ENCODE results near the gene EEF2K.
A peak's percentile ranks its signal among the peaks of the same experiment; 100 is the strongest.
"Not testable (repeated sequence)": the region's sequence is repeated elsewhere in the genome, so short reads cannot be mapped to it uniquely, and the experiment has no call there.

The EEF2K gene

DNA sequence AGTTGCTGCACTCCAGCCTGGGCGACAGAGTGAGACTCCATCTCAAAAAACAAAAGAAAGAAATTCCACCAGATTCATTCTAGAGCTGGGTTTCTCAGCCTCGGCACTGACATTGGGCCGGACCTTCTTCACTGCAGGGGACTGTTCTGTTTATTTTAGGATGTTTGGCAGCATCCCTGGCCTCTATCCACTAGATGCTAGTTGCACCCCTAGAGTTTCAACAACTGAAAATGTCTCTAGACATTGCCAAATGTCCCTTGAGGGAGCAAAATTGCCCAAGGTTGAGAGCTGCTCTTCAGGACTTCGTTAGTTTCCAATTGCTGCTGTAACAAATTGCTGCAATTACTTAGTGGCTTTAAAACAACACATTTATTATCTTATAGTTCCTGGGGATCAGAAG is 7.2 kb downstream of the EEF2K start:
- DNase-seq, result no peak

DNA sequence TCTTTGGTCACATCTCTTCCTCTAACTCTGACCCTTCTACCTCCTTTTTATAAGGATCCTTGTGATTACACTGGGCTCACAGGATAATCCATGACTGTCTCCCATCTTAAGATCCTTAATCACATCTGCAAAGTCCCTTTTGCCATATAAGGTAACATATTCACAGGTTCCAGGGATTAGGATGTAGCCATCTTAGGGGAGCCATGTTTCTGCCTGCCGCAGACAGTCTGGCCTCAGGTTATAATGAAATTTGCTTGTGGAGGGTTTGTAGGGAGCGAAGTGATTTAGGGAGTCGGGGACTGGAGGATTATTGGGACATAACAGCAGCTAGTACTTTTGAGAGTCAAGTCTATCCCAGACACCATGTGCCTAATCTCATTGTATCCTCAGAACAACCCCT is 7.7 kb downstream of the EEF2K start:
- DNase-seq, result no peak

DNA sequence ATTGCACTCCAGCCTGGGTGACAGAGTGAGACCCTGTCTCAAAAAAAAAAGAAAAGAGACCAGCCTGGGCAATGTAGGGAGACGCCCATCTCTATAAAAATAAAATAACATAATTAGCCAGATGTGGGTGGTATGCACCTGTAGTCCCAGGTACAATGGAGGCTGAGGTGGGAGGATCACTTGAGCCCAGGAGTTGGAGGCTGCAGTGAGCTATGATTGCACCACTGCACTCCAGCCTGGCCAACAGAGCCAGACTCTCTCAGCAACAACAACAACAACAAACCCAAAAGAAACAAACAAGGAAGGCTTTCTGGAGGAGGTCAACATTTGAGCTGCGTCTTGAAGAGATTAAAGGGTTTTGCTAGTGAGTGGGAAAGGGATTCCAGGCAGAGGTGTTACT is 8.3 kb downstream of the EEF2K start:
- DNase-seq, result no peak

DNA sequence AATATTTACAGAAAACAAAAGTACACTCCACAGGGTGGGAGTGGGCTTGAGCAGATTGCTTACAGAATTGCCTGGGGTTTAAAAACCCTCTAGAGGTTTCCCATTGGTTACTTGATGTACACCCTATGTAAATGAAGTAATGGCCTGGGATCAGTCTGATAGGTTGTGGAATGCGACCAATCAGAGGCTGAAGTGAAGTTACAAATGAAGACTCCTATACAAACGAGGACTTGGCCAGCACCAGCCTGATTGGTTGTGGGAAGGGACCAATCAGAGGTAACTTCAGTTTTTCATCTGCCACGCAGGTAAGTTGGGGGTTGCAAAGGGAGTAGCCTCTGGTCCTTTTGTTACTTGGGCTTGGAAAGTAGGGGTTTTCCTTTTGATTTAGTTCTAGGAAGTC is 8.8 kb downstream of the EEF2K start:
- no peak for DNase-seq

DNA sequence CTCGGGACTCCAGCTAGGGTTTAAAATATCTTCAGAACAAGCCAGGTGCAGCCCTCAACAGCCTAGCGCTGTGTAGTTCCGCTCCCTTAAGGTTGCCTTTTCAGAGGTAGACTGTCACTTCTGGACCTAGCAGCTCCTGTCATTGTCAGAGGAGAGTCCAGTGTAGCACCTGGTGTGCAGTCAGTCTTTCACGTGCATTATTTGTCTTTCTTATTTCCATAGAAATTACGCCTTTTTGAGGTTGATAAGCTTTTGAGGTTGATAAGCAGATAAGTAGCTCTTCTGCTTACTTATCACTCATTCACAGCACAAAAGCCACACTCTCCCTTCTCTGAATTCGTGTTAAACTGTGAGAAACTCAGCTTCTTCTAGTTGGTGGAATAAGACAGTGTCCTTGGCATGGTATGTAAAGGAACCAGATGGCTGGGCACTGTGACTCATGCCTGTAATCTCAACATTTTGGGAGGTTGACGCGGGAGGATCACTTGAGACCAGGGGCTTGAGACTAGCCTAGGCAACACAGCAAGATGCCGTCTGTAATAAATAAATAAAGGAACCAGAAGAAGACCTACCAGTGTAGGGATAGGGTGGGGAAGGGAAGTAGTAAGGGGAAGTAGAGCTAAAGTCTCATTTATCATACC is 10.2 kb downstream of the EEF2K start:
- DNase-seq, result peak; percentile 77

DNA sequence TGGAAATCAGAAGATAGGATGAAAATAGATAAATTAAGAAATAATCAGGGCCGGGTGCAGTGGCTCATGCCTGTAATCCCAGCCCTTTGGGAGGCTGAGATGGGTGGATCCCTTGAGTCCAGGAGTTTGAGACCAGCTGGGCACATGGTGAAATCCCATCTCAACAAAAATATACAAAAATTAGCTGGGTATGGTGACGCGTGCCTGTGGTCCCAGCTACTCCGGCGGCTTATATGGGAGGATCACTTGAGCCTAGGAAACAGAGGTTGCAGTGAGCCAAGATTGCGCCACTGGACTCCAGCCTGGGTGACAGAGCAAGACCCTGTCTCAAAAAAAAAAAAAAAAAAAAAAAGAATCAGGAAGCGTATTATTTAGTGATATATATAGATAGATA is 10.8 kb downstream of the EEF2K start:
- DNase-seq, result not testable (repeated sequence)

DNA sequence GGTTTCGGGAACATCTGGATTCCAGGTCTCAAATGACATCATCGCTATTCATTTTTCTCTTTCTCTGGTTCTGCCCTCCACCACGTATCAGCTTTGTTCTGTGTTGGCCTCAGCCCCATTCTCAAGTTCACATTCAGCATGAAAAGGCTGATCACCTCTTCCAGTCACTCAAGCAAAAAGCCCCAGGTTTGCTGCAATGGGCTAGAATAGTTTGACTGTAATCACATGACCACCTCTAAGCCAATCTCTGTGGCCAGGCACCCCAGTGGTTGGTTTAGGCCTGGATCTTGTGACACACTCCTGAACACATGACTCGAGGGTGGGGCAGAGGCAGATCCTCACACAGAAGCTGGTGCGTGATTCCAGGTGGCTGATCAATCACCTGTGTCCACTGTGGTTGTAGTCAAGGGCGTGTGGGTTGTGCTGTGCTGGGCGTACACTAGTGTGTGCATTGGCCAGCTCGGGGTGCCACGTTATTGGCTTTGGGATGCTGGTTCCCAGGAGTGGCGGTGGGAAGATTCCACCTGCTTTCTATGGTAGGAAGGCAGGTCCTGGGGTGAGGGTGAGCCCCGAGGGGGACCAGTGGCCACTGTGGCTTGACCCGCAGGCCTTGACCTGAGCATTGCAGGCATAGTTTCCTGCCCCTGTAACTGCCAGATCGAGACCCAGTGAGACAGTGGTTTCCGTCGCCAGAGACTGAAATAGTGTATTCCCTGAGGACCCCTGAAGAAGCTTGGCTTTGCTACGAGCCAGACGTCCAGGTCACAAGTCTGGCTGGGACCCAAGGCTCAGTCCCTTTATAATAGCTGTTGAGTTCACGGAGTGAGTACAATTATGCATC is 12.0 kb downstream of the EEF2K start:
- DNase-seq, result no peak

DNA sequence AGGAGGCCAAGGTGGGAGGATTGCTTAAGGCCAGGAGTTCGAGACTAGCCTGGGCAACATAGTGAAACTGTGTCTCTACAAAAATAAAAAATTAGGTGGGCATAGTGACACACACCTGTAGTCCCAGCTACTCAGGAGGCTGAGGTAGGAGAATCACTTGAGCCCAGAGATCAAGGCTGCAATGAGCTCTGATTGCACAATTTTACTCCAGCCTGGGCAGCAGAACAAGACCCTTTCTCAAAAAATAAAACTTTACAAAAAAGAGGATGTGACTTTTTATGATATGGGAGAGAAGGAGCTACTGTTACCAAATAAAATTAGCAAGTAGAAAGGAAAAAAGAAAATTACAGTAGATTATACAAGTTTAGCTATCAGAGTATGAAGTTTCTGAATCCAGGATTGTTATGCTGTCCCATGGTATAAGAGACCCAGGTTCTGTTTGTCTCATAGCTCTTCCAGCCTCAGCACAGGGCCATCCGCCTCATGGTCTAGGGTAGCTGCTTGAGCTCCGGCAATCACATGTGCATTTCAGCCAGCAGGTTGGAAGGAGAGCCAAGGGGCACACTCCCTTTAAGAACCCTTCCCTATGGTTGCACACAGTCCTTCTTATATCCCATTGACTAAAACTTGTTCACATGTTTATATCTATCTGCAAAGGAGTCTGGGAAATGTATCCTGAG is 13.5 kb downstream of the EEF2K start:
- DNase-seq, result no peak

DNA sequence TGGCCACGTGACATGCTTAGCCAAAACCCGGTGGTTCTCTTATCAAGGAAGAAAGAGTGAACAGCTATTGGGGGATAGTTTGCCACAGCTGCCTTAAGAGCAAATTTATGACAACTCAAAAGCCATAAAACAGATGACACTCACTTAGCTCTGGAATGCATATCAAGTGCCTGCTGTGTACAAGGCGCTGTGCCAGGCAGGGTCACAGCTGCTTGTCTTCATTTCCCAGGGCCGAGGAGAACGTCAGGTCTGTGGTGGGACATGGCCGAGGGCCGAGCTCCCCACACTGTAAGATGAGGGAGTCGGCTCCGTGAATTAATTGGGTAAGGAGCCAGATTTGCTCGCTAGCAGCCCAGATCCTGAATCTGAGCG is 14.0 kb downstream of the EEF2K start:
- DNase-seq, result no peak

DNA sequence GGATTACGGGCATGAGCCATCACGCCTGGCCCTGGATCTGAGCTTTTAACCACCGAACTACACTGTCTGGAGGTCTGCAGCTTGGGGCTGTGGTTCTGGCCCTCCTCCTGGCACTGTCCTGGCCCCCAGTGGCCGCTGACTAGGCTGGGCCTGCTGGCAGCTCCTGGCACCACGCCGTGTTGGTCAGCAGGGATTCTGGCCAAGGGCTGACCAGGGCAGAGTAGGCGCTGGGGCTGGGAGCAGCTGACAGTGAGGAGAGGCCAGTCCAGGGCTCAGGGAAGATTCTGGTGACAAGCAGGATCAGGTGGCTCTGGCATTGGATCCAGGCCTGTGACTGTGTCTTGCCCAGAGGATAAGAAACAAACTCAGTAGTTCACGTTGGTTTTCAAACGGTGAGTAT is 14.6 kb downstream of the EEF2K start:
- DNase-seq, result no peak

DNA sequence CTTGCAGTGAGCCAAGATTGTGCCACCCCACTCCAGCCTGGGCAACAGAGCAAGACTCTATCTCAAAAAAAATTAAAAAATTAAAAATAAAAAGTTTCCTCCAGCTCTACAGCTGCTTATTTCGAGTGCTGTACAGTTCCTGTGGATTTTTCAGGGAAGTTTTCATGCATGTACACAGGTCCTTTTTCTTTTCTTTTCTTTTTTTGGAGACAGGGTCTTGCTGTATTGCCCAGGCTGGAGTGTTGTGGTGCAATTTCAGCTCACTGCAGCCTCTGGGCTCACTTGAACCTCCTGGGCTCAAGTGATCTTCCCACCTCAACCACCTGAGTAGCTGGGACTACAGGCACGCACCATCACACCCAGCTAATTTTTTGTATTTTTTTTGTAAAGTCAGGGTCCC is 15.9 kb downstream of the EEF2K start:
- no peak for DNase-seq

DNA sequence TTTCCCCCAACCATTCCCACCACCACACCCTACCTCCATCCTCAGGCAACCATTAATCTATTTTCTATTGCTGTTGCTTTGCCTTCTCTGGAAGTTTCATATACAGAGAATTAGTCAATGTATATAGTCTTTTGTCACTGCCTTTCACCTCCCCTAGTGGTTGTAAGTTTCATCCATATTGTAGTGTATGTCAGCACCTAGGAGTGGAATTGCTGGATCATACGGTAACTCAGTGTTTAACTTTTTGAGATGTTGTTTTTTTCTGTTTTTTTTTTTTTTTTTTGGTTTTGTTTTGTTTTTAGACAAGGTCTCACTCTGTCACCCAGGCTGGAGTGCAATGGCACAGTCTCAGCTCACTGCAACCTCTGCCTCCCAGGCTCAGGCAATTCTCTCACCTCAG is 16.9 kb downstream of the EEF2K start:
- no peak for DNase-seq

DNA sequence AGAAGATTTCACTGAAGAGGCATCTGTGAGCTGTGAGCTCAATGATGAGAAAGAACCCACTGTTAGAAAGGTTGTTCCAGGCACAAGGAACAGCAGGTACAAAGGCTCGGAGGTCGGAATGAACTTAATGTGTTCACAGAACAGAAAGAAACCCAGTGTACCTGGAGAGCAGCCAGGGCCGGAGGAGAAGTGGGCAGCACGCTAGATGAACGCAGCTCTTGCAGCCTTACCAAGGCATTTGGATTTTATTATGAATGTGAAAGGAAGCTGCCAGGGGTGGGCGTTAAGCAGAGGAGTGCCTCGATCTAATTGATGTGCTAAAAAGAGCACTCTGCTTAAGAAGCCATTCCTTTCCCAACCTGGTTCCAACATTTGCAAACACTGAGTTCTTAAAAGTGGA is 19.0 kb downstream of the EEF2K start:
- DNase-seq, result no peak

DNA sequence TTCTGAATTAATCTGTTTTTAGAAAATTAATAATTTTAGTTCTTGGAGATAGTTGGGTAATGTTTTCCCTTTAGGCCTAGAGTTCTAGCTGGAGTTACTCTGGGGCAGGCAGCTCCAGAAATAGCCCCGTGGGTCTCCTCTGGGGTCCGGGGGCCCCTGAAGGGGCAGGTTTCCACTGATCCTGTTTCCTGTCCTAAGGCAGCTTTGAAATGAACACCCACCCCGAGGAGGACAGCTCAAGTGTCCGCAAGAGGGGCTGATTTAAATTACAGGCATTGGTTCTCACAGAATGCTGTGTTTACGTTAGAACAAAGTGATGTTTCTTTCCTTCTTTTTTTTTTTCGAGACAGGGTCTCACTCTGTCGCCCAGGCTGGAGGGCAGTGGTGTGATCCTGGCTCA is 23.8 kb downstream of the EEF2K start:
- DNase-seq, result no peak

DNA sequence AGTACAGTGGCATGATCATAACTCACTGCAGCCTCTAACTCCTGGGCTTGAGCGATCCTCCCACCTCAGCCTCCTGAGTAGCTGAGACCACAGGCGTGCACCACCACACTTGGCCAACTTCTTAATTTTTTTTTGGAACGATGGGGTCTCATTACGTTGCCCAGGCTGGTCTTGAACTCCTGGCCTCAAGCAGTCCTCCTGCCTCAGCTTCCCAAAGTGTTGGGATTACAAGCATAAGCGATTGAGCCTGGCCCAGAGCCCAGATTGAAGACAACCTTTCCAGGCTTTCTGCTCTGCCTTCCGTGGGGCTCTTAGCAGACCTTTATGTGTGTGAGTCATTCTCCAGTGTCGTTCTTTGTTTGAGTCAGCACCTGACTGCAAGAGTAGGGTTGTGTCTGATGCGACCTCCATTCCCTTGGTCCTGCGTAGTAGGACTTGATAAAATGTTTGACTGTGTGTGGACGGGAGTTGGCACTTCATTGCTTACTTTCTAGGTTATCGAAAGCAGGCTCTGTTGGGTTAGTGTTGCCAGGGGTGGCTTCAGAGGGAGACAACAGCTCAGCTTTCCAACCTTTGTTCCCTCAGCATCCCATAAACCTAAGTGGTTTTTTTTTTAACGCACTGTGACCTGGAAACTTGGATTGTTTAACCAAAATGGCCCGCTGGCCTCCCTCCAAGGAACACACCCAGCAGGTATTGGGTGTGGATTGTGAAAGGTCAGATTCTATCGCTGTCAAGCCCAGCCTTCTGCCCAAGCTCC is 26.4 kb downstream of the EEF2K start:
- no peak for DNase-seq

DNA sequence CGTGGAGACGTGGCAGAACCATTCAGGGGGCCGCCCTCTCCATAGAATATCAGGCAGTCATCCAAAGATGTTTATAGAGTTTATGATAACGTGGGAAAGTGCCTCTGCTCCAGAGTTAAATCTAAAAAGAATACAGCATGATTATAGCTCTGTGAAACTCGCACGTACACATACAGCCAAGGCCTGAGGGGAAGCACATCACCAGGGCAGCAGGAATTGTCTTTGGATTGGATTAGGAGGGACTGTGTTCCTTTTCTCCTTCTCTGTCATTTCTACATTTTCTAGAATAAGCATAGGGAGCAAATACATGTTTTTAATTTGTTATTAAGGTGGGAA is 26.9 kb downstream of the EEF2K start:
- DNase-seq, result no peak

DNA sequence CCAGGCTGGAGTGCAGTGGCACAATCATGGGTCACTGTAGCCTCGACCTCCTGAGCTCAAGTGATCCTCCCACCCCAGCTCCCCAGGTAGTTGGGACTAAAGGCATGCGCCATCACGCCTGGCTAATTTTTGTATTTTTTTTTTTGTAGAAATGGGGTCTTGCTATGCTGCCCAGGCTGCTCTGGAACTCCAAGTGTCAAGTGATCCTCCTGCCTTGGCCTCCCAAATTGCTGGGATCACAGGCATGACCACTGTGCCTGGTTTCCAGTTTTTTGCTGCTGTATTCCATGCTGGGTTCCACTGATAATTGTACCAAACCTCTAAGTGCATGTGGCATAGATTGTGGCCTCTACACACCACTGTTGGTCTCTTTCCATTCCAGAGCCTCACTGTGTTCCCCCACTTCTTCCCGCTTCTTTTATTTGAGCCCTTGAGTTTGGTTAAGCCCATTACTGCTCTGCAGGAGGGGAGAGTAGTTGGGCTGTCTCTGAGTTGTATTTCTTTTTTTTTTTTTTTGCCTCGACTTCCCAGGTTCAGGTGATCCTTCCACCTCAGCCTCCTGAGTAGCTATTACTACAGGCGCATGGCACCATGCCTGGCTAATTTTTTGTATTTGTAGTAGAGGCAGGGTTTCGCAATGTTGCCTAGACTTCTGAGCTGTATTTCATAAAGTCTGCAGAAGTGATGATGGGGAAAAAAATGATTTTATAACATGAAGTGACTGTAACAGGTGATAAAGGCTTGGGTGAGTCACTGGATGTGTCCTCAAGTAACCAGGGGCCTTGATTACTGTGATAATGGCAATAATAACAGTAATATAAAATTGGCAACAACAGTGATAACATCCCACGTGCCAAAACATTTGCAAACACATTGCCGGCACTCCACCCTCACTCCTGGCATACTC is 30.0 kb downstream of the EEF2K start:
- DNase-seq, result no peak

DNA sequence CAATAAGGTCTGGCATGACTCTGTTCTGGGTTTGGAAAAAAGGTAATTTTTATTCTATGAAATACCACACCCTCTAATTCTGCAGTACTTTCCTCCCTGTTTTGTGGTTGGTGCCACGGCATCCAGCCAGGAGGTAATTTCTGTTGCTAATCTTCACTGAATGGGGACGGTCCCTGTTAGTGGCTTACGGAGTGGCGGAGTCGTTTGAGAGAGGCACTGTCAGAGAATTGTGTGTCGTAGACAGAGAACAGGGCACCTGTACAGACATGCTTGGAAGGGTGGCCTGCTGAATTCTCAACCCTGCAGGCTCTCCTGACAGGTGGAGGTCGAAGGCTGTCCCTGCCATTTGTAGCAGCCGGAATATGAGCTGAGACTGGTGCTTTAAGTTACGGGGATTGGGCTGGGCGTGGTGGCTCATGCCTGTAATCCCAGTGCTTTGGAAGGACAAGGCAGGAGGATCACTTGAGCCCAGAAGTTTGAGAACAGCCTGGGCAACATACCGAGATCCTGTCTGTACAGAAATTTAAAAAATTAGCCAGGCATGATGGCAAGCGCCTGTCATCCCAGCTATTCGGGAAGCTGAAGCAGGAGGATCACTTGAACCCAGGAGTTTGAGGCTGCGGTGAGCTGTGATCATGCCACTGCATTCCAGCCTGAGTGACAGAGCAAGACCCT is 33.2 kb downstream of the EEF2K start:
- DNase-seq, result no peak

DNA sequence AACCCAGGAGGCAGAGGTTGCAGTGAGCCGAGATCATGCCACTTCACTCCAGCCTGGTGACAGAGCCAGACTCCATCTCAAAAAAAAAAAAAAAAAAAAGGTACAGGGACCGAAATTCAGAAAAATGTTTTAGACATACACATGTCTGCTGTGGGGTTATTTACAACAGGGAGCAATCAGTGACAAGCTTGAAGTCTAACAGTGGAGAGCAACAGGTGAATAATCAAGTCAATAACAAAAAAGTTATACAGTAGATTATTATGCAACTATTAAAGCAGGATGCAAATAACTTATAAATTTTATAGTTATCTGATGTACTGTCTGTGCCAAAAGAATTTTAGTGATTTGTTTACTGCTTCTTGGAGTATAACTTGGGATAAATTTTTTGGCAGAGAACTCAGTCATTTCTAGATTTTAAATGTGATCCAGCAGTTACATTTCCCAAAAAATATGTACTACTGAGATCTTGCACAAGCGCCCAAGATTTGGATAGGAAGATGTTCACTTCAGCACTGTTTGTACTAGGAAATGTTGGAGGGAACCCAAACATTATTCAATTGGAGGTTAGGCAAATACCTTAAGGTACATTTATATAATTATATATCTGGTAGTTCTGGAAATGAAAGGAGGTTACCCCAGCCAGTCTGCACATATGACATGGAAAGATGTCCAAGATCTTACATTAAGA is 34.1 kb downstream of the EEF2K start:
- no peak for DNase-seq

DNA sequence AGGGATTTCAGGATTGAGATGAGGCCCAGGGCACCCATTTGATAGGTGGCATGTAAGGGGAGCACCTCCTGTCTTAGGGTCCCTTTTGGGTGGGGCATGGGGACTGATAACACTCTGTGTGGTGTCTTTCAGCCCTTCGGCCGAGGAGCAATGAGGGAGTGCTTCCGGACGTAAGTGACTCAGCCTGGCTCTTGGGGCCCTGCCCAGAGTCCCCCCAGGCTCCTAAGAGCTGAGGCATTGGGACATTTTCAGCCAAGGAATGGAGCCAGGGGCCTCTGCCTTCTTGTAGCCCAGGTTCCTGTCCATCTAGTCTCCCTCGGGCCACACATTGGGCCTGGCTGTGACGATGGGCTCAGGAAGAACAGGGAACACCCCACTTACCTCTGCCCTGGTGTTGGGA is 44.4 kb downstream of the EEF2K start:
- DNase-seq, result no peak

DNA sequence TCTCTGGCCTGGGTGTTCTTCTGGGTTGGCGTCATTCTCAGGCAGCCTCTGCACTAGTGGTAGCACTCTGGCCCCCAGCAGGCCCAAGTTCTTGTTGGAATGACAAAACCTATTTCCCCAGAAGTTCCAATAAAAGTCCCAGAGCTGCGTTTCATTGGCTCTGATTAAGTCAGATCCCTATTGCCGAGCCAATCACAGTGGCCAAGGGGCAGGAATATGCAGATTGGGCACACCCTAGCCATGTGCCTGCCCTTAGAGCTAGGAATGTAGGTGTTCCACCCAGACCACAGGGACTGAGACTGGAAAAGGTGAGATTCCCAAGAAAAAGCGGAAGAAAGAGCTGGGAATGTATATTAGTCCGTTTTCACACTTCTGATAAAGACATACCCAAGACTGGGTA is 46.2 kb downstream of the EEF2K start:
- no peak for DNase-seq
